ENCODE data around the gene FAM170B.

GRCh38 chr10:49168171-49168540, 34.3 kb upstream of the FAM170B start:
- TF ChIP-seq, protein P1, sequence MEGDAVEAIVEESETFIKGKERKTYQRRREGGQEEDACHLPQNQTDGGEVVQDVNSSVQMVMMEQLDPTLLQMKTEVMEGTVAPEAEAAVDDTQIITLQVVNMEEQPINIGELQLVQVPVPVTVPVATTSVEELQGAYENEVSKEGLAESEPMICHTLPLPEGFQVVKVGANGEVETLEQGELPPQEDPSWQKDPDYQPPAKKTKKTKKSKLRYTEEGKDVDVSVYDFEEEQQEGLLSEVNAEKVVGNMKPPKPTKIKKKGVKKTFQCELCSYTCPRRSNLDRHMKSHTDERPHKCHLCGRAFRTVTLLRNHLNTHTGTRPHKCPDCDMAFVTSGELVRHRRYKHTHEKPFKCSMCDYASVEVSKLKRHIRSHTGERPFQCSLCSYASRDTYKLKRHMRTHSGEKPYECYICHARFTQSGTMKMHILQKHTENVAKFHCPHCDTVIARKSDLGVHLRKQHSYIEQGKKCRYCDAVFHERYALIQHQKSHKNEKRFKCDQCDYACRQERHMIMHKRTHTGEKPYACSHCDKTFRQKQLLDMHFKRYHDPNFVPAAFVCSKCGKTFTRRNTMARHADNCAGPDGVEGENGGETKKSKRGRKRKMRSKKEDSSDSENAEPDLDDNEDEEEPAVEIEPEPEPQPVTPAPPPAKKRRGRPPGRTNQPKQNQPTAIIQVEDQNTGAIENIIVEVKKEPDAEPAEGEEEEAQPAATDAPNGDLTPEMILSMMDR (IDR thresholded peaks at IDR 0.05; ENCODE audit: low read length): no peak
- TF ChIP-seq EZH2 (IDR thresholded peaks at IDR 0.05; ENCODE audit: borderline replicate concordance, low read length): no peak

Measured in OCI-LY1 (cell line).